SH-SY5Y (cell line): ENCODE measurements around the gene C3orf49.

Experiments used
- GATA2 ChIP-seq: IDR thresholded peaks from 2 replicates; pipeline ENCODE4 v1.6.1; 2011; ENCODE audit warnings: mild to moderate bottlenecking, low read depth, low read length
- GATA3 ChIP-seq: IDR thresholded peaks from 2 replicates; pipeline ENCODE4 v1.6.1; 2011; ENCODE audit warnings: low read depth, mild to moderate bottlenecking, low read length, moderate library complexity

DNA sequence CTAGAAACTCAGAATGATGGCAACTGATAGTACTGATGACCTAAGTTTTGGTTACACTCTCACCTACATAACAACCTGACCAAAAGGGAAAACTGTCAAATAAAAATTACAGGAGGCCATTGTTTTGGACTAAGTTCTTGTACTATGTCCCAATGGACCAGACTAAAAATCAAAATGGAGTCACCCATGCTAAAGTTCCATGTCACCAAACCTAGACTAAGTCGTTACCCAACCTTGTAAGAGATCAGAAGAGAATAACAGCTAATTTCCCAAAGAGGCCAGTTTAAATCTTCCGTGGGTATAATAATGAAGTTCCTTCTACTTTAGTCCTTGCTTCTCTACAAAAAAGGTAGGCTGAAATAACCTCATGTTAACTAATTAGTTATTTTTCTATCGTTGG, 32.2 kb downstream of the C3orf49 start:
- TF ChIP-seq GATA3 (no peak), GATA2 (no peak)
